HG02884 (cell line): ENCODE data around the gene DNAJB6.

Source experiments
- ATAC-seq: cut with Tn5 transposase; IDR thresholded peaks from one replicate; pipeline ENCODE4 v1.9.1; 2021; ENCODE audit warnings: mild to moderate bottlenecking, moderate library complexity; ENCODE audit not compliant: unreplicated experiment

Gene DNAJB6

DNA sequence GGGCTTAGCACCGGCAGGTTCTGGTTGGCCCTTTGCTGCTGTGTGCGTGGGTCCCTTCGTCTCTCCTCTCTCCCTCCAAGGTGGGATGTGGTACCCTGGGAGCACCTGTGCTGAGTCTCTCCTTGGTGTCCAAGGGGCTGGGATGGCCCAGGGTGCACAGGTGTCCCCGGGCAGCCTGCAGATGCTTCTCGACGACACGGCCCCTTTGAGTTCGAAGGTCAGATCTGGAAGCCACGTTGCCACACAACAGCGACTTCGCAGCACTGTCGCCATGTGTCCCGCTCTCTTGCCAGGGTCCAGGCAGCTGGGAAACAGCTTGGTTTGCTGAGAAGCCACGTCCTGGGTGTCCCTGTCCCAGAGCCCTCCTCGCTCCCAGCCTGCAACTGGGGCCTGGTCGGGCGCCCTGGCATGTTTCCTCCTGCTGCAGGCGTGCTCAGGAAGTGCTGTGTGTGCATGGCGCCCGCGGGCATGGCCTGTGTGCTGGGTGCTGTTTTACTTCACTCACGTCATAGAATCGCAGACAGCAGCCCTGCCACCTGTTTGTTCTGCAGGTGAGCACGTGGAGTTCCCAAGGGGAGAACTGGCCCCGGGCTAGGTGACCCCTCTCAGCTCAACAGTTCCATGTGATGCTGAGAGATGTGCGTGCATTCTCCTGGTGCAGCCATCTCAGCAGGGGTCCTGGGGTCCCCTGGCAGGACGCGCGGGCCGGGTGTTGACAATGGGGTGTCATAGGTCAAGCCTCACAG lies 70.9 kb downstream of the DNAJB6 start:
- ATAC-seq = no peak

DNA sequence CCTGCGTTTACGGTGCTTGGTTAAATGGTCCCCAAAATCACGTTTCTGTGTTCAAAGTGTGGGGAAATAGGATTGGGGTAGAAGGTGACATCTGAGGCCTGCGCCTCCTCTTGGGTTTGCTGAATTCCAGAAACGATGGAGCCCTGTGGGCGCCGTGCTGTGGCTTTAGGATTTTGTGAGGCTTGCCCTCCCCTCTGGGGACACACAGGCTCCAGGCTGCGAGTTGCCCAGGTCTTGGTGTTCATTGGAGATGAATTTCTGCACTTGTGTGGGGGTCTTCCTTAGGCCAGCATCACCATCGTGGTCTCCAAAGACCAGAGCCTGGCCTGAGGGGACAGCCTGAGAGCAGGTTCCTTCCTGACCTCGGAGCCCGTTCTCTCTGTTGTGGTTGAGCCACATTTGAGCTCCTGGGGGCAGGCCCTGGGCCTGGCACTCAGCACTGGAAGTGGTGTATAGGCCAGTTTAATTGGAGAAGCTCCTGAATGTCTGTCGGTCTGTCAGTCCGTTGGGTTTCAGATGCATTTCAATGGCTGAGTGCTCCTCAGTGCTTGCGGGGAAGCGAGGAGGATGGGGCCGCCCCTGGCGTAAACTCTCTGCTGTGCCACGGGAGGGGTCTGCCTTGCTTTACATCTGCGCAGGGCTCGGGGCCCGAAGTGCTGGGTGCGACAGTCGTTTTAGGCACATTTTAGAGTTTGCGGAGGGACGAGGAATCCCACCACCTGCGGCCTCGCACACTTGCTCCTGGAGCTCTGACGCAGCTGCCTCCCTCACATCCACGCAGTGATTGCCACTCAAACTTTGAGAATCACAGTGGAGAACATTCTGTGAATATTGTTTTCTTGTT lies 71.7 kb downstream of the DNAJB6 start:
- no peak for ATAC-seq

DNA sequence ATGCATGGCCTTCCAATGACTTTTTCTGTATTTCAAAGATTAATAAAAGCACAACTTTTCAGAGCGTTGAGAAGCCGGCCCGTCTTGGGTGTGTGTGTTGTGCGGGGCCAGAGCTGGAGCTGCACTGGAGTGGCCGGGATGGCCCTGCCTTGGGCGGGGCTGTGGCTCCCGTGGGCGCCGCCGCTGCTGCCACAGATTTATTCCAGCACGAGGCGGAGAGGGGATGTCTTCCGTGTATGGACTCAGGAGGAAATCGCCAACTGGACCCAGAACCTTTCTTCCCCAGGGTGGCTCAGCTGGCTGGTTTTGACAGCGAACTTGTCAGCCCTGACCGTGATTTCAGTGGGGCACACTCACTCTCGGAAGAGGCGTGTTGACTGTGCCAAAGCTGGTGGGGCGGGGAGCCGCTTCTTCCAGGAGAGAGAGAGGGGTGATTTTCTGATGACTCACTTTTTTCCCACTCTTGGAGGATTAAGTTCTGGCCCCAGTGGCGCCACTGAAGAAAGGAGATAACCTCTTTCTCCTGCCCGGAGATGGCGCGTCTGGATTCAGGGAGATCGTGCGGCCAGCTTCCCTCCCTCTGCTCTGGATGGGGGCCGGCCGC lies 72.4 kb downstream of the DNAJB6 start:
- ATAC-seq = no peak

DNA sequence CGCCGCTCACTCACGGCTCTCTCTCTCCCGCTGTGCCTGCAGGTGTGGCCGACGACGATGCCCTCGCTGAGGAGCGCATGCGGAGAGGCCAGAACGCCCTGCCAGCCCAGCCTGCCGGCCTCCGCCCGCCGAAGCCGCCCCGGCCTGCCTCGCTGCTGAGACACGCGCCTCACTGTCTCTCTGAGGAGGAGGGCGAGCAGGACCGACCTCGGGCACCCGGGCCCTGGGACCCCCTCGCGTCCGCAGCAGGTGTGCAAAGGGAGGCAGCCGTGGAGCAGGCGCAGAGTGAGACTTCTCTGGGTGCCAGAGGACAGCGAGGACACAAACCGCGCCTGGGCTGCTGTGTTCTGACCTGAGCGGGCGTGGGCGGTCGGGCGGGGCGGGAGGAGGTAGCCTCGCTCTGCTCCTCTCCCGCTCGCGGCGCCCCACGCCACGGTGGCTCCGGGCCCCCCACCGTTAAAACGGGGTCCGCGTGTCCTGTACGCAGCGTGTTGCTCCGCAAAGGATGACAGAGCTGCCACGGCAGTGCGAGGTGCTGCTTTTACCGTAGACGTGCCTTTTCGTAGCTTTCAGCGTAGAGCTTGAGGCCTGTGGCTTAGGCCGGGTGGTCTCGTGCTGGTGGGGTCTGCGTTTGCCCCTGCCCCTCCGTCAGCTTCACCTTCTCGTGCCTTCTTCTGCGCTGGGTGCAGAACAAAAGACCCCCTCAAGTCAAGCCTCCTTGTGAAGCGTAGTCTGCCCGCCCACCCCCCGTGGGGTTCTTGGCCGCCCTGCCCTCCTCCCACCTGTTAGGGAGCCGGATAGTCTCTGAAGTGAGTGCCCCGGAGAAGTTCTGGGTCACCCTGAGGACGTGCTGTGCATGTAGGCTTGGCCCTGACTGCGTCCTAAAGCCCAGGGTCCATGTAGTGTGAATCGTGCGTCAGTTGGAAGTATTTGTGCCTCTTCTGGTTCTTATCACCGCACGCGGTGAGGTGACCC lies 73.2 kb downstream of the DNAJB6 start:
- no peak for ATAC-seq

DNA sequence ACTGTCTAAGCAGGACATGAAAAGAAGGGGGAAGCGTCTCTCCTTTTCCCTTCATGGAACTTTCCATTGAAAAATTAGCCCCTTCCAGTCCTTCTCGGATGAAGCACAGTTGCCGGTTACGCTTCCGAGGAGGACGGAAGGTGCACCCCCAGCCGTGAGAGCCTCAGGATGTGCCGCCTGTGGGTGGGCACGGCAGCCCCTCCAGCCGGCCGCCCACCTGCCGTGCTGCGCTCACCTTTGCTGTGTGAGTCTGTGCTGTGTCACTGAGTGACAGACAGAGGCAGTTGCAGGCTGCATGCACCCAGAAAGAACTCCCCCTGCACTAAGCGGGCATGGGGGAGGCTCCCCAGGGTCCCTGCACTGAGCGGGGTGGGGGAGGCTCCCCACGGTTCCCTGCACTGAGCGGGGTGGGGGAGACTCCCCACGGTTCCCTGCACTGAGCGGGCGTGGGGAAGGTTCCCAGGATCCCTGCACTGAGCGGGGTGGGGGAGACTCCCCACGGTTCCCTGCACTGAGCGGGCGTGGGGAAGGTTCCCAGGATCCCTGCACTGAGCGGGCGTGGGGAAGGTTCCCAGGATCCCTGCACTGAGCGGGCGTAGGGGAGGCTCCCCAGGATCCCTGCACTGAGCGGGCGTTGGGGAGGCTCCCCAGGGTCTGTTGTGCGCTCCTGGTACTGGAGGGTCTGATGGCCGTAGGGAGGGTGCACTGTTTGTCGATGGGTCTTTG lies 74.2 kb downstream of the DNAJB6 start:
- no peak for ATAC-seq

DNA sequence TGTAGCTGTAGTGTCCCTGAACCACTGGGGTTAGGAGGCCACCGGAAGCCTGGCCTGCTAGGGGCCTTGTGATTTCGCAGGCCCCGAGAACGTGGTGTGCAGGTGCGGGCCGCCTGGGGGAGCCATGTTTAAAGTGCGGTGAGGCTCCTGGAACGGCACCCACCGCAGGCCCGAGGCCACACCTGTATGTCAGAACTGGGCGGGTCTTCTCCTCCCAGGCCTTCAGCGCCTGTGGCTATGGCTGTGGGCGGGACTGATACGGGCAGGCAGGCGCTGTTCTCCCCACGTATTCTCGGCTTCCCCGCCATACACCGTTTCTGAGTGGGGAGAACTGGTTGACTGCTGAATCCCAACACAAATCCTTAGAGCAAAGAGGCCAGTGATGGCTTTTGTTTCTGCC lies 74.8 kb downstream of the DNAJB6 start:
- no peak for ATAC-seq

DNA sequence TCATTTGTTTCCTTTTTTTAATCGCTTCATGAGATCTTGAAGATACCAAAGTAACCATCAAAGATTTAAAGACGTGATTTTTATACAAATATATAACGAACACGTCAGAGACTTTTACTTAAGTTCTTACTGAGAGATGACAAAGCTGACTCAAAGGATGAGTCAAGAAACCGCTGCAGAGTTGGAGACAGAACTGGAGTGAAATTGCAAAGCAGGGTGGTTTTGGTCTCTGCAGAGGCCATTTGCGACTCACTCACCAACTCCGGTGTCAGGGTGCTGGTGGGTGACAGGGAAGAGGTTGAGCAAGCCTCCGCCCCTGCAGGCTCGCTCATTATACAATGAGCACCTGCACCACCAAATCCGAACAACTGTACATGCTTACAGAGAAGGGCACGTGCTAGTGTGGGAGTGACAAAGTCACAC lies 75.2 kb downstream of the DNAJB6 start:
- ATAC-seq = no peak

DNA sequence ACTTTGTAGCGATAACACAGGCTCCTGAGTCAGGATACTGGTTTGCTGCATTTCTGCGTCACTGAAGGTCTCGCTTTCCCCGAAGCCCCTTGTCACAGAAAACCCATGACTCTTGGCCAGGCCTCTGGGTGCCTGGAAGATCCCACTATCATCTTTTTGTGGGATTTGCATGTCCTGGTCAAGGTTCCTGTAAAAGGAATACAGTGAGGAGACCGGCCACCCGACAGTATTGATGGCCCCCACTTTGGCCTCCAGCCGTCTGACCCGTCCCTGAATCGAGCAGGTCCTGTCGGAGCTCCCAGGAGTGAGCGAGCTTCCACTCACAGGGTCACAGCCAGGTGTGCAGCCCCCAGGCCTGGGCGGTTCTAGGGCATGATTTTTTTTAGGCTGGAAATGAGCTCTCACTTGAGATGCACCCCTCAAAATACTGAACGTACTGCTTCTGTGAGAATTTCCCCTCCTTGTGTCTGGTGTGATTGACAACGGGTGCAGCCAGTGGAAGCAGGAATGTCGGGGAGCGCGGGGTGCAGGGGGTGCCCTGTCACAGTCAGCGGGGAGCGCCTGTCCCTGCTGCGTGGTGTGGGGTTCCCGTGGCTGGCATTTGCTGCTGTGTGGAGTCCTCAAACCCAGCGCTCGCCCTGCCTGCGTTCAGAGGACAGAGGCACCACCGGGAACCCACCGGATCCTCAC lies 75.8 kb downstream of the DNAJB6 start:
- no peak for ATAC-seq

DNA sequence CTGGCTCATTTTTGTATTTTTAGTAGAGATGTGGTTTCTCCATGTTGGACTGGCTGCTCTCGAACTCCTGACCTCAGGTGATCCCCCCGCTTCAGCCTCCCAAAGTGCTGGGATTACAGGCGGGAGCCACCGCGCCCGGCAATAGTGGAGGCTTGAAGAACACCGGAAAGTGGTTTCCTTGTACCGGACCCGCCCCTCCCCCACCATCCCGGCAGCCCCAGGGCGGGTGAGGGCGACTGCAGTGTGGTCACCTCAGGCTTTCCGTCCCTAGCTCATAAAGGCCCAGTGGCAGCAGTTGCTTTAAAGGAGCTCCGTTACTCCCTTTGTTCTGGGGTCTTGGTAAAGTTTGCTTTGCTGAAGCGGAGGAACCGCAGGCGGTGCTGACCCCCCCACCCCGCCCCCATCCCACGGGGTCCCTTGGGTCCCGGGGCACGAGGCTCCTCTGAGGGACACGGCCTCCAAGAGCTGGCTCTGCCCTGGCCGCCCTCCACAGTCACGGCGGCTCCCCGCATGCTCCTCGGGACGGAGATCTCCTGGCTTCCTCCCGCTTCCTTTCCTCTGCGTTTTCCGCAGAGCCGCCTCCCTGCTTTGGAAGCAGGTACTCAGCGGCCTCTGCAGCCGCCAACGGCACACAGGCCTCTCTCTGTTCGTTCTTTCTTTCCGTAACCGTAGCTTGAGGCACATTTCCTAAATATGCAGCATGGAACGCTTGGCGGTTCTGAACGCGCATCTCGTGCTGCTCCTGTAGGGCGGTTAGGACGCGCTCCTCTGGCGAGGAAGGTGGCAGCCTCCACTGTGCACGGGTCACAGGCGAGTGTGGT lies 77.3 kb downstream of the DNAJB6 start:
- ATAC-seq = no peak

DNA sequence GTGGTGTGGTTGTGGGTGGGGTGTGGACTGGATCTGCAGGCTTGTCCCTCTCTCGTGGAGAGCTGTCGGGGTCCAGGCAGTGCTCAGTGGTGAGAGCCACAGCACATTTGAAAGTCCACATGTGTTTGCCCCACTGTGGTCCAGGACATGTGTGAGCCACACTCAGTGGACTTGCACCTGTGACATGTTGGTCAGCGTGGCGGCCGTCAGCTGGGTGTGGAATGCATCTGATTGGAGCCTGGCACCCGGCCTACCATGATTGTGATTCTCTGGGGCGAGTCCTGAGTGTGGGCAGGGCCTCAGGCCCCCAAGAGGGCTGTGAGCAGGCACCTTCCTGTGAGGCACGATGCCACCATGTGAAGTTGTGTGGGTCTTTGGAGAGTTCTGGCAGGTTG lies 77.9 kb downstream of the DNAJB6 start:
- ATAC-seq = no peak

DNA sequence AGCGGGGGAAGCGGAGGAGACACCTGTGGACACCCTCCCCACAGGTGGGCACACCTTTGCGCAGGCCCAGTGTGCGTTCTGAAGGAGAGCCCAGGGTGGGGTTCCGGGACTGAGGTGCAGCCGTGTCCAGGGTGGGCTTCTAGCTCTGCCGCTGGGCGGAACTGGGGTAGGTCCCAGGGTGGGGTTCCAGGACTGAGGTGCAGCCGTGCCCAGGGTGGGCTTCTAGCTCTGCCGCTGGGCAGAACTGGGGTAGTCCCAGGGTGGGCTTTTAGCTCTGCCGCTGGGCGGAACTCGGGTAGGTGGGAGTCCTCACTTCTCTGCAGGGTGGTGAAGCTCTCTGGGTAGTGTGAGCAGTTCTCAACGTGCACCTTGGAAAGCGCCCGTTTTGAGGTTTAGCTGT lies 78.7 kb downstream of the DNAJB6 start:
- ATAC-seq = no peak

DNA sequence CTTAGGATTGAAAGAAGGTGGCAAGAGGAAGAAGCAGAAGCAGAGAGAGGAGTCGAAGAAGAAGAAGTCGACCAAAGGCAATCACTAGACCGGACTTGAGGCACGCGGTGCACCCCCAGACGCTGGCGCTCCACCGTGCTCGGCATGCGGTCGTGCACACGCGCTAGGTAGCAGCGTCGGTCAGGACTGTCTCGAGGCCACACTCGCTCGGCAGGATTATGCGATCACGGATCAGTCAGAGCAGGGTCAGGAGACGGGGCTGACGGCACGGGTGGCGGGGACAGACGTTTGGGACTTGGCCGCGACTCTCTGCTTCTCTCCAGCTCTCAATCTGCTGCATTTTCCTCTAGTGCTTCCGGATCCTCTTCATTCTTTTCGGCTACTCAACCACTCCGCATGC lies 79.2 kb downstream of the DNAJB6 start:
- no peak for ATAC-seq

DNA sequence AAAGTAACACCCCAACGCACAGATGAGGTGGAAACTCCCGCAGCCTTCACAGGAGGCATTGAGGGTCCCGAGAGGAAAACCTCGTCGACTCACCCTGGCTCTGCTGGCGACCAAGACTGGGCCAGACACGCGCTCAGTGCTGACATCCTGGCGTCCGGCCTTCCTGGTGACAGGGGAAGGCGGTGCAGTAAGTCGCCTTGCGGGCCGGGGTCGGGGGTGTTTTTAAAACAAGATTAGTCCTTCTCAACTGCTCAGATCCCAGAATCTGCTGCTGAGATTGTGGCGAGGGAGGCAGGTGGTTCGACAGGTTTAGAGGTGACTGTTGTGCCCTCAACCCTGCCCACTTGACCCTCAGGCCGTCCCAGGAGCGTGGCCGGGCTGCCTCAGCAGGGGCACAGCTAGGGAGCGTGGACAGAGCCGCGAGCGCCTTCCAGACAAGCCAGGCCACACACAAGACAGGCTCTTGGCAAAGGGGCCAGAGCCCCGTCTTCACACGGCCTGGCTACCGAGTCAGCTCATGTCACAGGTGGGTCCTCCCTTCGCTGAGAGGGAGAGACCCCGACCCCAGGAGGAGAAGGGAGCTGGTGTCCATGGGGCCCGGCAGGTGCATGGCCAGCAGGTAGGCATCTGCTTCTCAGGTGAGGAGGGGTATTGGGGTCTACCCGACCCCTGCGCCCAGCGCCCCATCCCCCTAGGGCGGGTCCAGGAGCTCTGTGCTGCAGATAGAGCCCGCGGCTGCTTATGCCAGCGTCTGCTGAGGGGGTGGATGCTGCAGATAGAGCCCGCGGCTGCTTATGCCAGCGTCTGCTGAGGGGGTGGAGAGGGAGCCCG lies 81.6 kb downstream of the DNAJB6 start:
- no peak for ATAC-seq

DNA sequence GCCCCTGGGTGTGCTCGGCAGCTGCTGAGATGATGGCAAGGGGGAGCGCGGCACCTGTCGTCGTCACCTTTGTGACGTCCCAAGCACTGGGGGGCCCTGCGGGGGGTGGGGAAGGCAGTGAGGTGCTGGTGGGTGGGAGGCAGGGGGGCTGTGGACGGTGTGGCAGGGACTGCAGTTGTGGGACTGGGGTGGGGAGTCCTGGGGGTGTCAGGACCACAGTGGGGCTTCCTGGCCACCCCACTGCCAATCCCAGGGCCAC lies 82.2 kb downstream of the DNAJB6 start:
- no peak for ATAC-seq

DNA sequence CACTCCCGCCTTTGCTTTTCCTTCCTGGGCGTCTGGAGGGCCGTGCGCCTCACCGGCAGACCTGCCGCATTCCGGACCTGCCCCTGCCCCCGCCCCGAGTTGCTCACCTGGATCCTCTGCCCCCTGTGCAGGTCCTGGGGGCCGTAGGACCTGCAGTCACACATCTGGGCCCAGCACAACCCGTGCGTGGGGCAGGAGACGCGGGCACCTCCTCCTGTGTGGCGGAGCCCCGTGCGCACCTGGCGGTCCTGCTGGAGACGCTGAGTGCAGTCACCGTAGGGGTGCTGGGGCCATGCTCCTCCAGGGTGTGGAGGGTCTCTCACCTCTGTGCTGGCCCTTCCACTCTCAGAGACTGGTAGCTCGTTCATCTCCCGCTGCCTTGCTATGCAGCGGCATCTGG lies 85.5 kb downstream of the DNAJB6 start:
- ATAC-seq = no peak

DNA sequence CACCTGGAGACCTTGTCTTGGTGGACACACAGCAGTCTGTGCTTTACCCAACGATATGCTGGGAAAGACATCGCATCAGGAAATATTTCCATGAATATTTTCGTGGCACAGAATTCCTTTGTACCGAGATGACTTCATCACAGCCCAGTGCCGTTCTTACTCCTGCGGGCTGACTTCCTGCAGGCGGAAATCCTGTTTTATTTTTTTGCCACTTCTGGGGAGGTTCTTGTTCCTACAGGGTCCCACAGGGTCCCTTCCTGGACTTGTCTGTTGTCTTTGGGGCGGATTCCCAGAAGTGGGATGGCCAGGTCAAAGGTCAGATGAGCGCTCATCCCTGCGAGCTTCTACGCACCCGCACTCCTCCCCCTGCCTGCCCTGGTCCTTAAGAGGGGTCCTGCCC lies 86.5 kb downstream of the DNAJB6 start:
- ATAC-seq = no peak

DNA sequence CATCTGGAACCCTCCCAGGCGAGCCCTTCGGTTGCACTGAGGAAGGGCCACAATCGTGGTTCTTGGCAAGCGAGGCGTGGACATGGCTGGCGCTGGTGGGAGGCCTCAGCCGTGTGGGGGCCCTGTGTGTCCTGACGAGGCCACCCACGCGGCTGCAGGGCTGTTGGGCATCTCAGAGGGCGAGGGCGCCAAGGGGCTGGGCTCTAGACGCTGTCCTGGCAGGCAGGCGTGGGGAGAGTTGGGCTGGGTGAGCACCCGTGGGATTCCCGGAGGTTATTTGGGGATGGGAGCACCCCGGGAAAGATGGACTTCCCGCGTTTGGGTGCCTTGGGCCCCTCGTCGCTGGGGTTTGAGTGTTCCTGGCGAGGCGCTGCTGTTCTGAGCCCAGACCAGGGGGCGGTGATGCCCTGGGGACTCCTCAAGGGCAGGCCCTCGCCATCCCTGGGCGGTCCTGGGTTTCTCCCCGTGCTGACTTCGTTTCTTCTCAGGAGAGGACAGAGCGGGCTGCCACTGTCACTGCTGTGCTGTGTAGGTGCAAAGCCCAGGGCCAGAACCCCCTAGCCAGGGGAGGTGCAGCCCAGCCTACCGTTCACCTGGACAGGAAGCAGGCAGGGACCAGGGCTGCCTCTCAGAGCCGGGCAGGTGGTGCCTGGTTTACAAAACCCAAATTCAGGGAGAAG lies 87.2 kb downstream of the DNAJB6 start:
- no peak for ATAC-seq
